Spinal cord (tissue), 10 donors: ENCODE data around the gene MRPL27. TPM values are rescaled to one million over a fixed set of nuclear protein-coding genes. Genes with fewer than 3 reads are reported as not detected.
"Not testable (repeated sequence)": the region's sequence is repeated elsewhere in the genome, so short reads cannot be mapped to it uniquely, and the experiment has no call there.

Experiments used
- DNase-seq, 6 donors: peaks; one replicate each; pipeline versions ENCODE4 v3.0.0 to v3.0.0-alpha.2; 2013 to 2015; ENCODE audit warnings: low spot score in 6 of 6, low read depth in 4 of 6
- H3K27ac ChIP-seq: one replicate; pipeline ENCODE4 v1.5.1; 2013; ENCODE audit warnings: low read depth, low read length, control low read depth
- H3K27me3 ChIP-seq: one replicate; pipeline ENCODE4 v1.6.1; 2013; ENCODE audit warnings: low read length; ENCODE audit not compliant: control insufficient read depth, insufficient read depth
- H3K36me3 ChIP-seq: one replicate; pipeline ENCODE4 v1.6.1; 2013; ENCODE audit warnings: low read length; ENCODE audit not compliant: control insufficient read depth, insufficient read depth
- H3K4me1 ChIP-seq: one replicate; pipeline ENCODE4 v1.6.1; 2013; ENCODE audit warnings: low read length; ENCODE audit not compliant: control insufficient read depth, insufficient read depth
- H3K4me3 ChIP-seq: one replicate; pipeline ENCODE4 v1.5.1; 2013; ENCODE audit warnings: low read depth, low read length, control low read depth
- H3K9me3 ChIP-seq: one replicate; pipeline ENCODE4 v1.6.1; 2013; ENCODE audit warnings: low read length; ENCODE audit not compliant: control insufficient read depth, insufficient read depth
- WGBS: methylation state at CpG from one replicate; pipeline ENCODE4 v1.1.5; 2013; ENCODE audit warnings: missing lambda C conversion rate; ENCODE audit not compliant: insufficient coverage; 5-methylcytosine and 5-hydroxymethylcytosine counted together
- polyA plus RNA-seq, 2 donors: library from polyadenylated mRNA; unstranded; fragments of 120-200 nt; gene quantifications; one replicate each; pipeline ENCODE4 v1.2.1, GENCODE V29; 2013; ENCODE audit not compliant: insufficient read length in 2 of 2
- total RNA-seq, 2 donors: library from RNA; depleted of rRNA in 1 of 2; stranded (reverse); fragments of 120-200 nt in 1 of 2; fragments of >200 nt in 1 of 2; gene quantifications; one replicate each; pipeline versions ENCODE4 v1.2.3 to v1.2.4, GENCODE V29; 2013 to 2014
- donor health status: healthy.

The MRPL27 gene
- total and polyA plus RNA-seq, 4 donors, result 45.3 to 98.7 (median 73.4) TPM

GRCh38 chr17:50339381-50339780 lies 33.6 kb downstream of the MRPL27 start:
- H3K9me3 ChIP-seq, result peaks cover 3% of the 10 kb centered on the region
- H3K4me3 ChIP-seq, result no peak overlapping the region
- H3K27me3 ChIP-seq, result peaks cover 2% of the 10 kb centered on the region
- no peaks in the 10 kb centered on the region for H3K4me1 ChIP-seq
- H3K27ac ChIP-seq, result no peak overlapping the region
- H3K36me3 ChIP-seq, result no peaks in the 10 kb centered on the region
- no peak for DNase-seq

- no peak overlapping the region for H3K27ac ChIP-seq
Measured at GRCh38 chr17:50338645-50339044, 34.3 kb downstream of the MRPL27 start.

GRCh38 chr17:50337956-50338355 lies 35.0 kb downstream of the MRPL27 start:
- DNase-seq, result no peak
- Histone ChIP-seq H3K9me3 (peaks cover 3% of the 10 kb centered on the region), H3K27ac (no peak overlapping the region)

More at GRCh38 chr17:50338645-50339044, 34.3 kb downstream of the MRPL27 start:
- Histone ChIP-seq H3K27me3 (peaks cover 2% of the 10 kb centered on the region), H3K4me1 (no peaks in the 10 kb centered on the region), H3K4me3 (no peak overlapping the region), H3K36me3 (no peaks in the 10 kb centered on the region), H3K9me3 (peaks cover 3% of the 10 kb centered on the region)
- no peak for DNase-seq

GRCh38 chr17:50333291-50334057 lies 39.5 kb downstream of the MRPL27 start:
- not testable (repeated sequence) for H3K27me3 ChIP-seq, H3K4me3 ChIP-seq, H3K36me3 ChIP-seq, H3K4me1 ChIP-seq, H3K9me3 ChIP-seq
- peak overlapping the region; percentile 61 for H3K27ac ChIP-seq
- peak in 1 of 6 donors; percentile 35 for DNase-seq
- no CpG with 5 or more reads among the region's 14 CpGs for WGBS

More at GRCh38 chr17:50337956-50338355, 35.0 kb downstream of the MRPL27 start:
- no CpG with 5 or more reads among the region's 2 CpGs for WGBS
- Histone ChIP-seq H3K27me3 (peaks cover 2% of the 10 kb centered on the region), H3K4me3 (no peak overlapping the region), H3K4me1 (peaks cover 3% of the 10 kb centered on the region), H3K36me3 (no peaks in the 10 kb centered on the region)

GRCh38 chr17:50332196-50332595 lies 40.8 kb downstream of the MRPL27 start:
- WGBS, result 78% methylated on average over 5 of the region's 6 CpGs
- no peaks in the 10 kb centered on the region for H3K27me3 ChIP-seq
- H3K4me3 ChIP-seq, result no peak overlapping the region
- no peaks in the 10 kb centered on the region for H3K9me3 ChIP-seq
- H3K36me3 ChIP-seq, result no peaks in the 10 kb centered on the region
- DNase-seq, result no peak
- H3K4me1 ChIP-seq, result peaks cover 17% of the 10 kb centered on the region
- no peak overlapping the region for H3K27ac ChIP-seq

- peaks cover 17% of the 10 kb centered on the region for H3K4me1 ChIP-seq
- no peaks in the 10 kb centered on the region for H3K36me3 ChIP-seq
- no peak overlapping the region for H3K4me3 ChIP-seq
- no peaks in the 10 kb centered on the region for H3K9me3 ChIP-seq
- 90% methylated on average over 4 of the region's 4 CpGs for WGBS
- H3K27ac ChIP-seq, result no peak overlapping the region
- no peak for DNase-seq
- H3K27me3 ChIP-seq, result no peaks in the 10 kb centered on the region
Measured at GRCh38 chr17:50331085-50331791, 41.7 kb downstream of the MRPL27 start.

GRCh38 chr17:50330151-50330775 lies 42.7 kb downstream of the MRPL27 start:
- Histone ChIP-seq H3K4me3 (no peak overlapping the region), H3K4me1 (peaks cover 17% of the 10 kb centered on the region), H3K27me3 (no peaks in the 10 kb centered on the region), H3K27ac (no peak overlapping the region), H3K9me3 (no peaks in the 10 kb centered on the region), H3K36me3 (no peaks in the 10 kb centered on the region)
- no peak for DNase-seq
- WGBS, result 75% methylated on average over 11 of the region's 11 CpGs

GRCh38 chr17:50329716-50330115 lies 43.3 kb downstream of the MRPL27 start:
- Histone ChIP-seq H3K4me3 (no peak overlapping the region), H3K9me3 (no peaks in the 10 kb centered on the region), H3K27me3 (no peaks in the 10 kb centered on the region), H3K4me1 (peaks cover 17% of the 10 kb centered on the region), H3K36me3 (no peaks in the 10 kb centered on the region), H3K27ac (no peak overlapping the region)
- no peak for DNase-seq
- 100% methylated on average over 2 of the region's 3 CpGs for WGBS

- 46% methylated on average over 12 of the region's 21 CpGs for WGBS
- no peaks in the 10 kb centered on the region for H3K36me3 ChIP-seq
- H3K4me1 ChIP-seq, result peaks cover 17% of the 10 kb centered on the region
- H3K27ac ChIP-seq, result peak overlapping the region; percentile 82
- H3K27me3 ChIP-seq, result no peaks in the 10 kb centered on the region
- H3K9me3 ChIP-seq, result no peaks in the 10 kb centered on the region
- peak in 2 of 6 donors; percentile 65 to 84 for DNase-seq
- no peak overlapping the region for H3K4me3 ChIP-seq
Measured at GRCh38 chr17:50328363-50329325, 44.3 kb downstream of the MRPL27 start.
